Upper lobe of left lung (tissue), 6 donors: ENCODE data around the gene PLPP6. TPM values are rescaled to one million over a fixed set of nuclear protein-coding genes. Genes with fewer than 3 reads are reported as not detected.

Source experiments
- ATAC-seq, 2 donors: fragments of 200-7000 bp; cut with Tn5 transposase; one replicate each; pipeline ENCODE4 v1.9.1; 2022; ENCODE audit warnings: mild to moderate bottlenecking in 2 of 2, moderate library complexity in 2 of 2; ENCODE audit not compliant: low FRiP score in 2 of 2
- DNase-seq, 2 donors: peaks; one replicate each; pipeline ENCODE4 v3.0.0-alpha.2; 2019 to 2020
- H3K27ac ChIP-seq, 4 donors: fragments of 200-600 bp; sonication (generic); one replicate each; pipeline ENCODE4 v1.5.1; 2016 to 2019
- H3K27me3 ChIP-seq, 4 donors: fragments of 200-600 bp; sonication (generic); one replicate each; pipeline ENCODE4 v1.5.1; 2017 to 2019
- H3K36me3 ChIP-seq, 4 donors: fragments of 200-600 bp; sonication (generic); one replicate each; pipeline ENCODE4 v1.5.1; 2016 to 2019
- H3K4me1 ChIP-seq, 4 donors: fragments of 200-600 bp; sonication (generic); one replicate each; pipeline ENCODE4 v1.5.1; 2018 to 2019
- H3K4me3 ChIP-seq, 4 donors: fragments of 200-600 bp; sonication (generic); one replicate each; pipeline ENCODE4 v1.5.1; 2017 to 2019; ENCODE audit warnings: mild to moderate bottlenecking in 2 of 4, moderate library complexity in 1 of 4
- H3K9me3 ChIP-seq, 4 donors: fragments of 200-600 bp; sonication (generic); one replicate each; pipeline ENCODE4 v1.5.1; 2018 to 2019
- CTCF ChIP-seq, 6 experiments: fragments of 450-650 bp in 4 of 6; fragments of 200-600 bp in 2 of 6; sonication (generic) in 2 of 6; IDR thresholded peaks; one replicate each; pipeline ENCODE4 v1.5.1; 2016 to 2019; ENCODE audit warnings: antibody characterized with exemption in 6 of 6
- EP300 ChIP-seq, 4 donors: sonication (generic); formaldehyde crosslinking; IDR thresholded peaks; one replicate each; pipeline ENCODE4 v1.5.1; 2017; ENCODE audit warnings: antibody characterized with exemption in 4 of 4, control low read depth in 2 of 4
- POLR2A ChIP-seq, 4 donors: fragments of 450-650 bp; IDR thresholded peaks; one replicate each; pipeline ENCODE4 v1.5.1; 2016 to 2017; ENCODE audit warnings: antibody characterized with exemption in 4 of 4, mild to moderate bottlenecking in 2 of 4
- POLR2AphosphoS5 ChIP-seq, 2 donors: sonication (generic); formaldehyde crosslinking; IDR thresholded peaks; one replicate each; pipeline ENCODE4 v1.5.1; 2017; ENCODE audit warnings: antibody characterized with exemption in 2 of 2
- WGBS, 2 donors: methylation state at CpG; one replicate each; pipeline ENCODE4 v1.1.5; 2017 to 2018; 5-methylcytosine and 5-hydroxymethylcytosine counted together
- total RNA-seq, 6 donors: library from RNA; depleted of rRNA in 4 of 6; stranded (reverse); fragments of >200 nt in 4 of 6; gene quantifications; one replicate each; pipeline versions ENCODE4 v1.1.0 to v1.2.1, GENCODE V29; 2016 to 2021
- donor health status: DM: no; HTN: no; CAD: no; lungs with moderate emphysema.
- donor health status: DM: no; HTN: yes; CAD: no; lungs with severe emphysema.

PLPP6 gene
- total RNA-seq, 6 donors from 2014 or later, result 2.1 to 7.6 (median 5.9) TPM

- Histone ChIP-seq H3K4me1 (peaks cover 9 to 24% (median 15%) of the 10 kb centered on the region in 4 donors), H3K36me3 (no peaks in the 10 kb centered on the region), H3K27me3 (no peaks in the 10 kb centered on the region), H3K27ac (peak overlapping the region in 3 of 4 donors; percentile 31 to 96 (median 90)), H3K4me3 (no peak overlapping the region), H3K9me3 (no peaks in the 10 kb centered on the region)
- no peak for TF ChIP-seq CTCF (IDR thresholded peaks at IDR 0.05)
- no peak for TF ChIP-seq POLR2A (IDR thresholded peaks at IDR 0.05)
- TF ChIP-seq POLR2AphosphoS5 (IDR thresholded peaks at IDR 0.05), result no peak
- no peak for TF ChIP-seq EP300 (IDR thresholded peaks at IDR 0.05)
- ATAC-seq (no peak), DNase-seq (no peak)
- 84 to 93% methylated on average over 3 of the region's 3 CpGs for WGBS, 2 donors
These were observed 15.3 kb downstream of the PLPP6 start for GRCh38 chr9:4677392-4677791.

GRCh38 chr9:4678679-4679267, 16.7 kb downstream of the PLPP6 start:
- Histone ChIP-seq H3K36me3 (no peaks in the 10 kb centered on the region), H3K9me3 (no peaks in the 10 kb centered on the region), H3K27me3 (no peaks in the 10 kb centered on the region), H3K27ac (peak overlapping the region; percentile 90 to 99 (median 97)), H3K4me3 (peak overlapping the region; percentile 52 to 83 (median 71)), H3K4me1 (peaks cover 9 to 24% (median 15%) of the 10 kb centered on the region in 4 donors)
- no peak for TF ChIP-seq CTCF (IDR thresholded peaks at IDR 0.05)
- no peak for DNase-seq
- WGBS, 2 donors, result 0 to 1% methylated on average over 16 of the region's 16 CpGs
- peak in 1 of 2 donors; percentile 44 for ATAC-seq

GRCh38 chr9:4679268-4680172, 17.4 kb downstream of the PLPP6 start, which contains the start of gene CDC37L1:
CDC37L1 (plus strand) TSS chr9:4679569; CDS start chr9:4679768, 199 bp downstream.
- Histone ChIP-seq H3K4me1 (peaks cover 9 to 24% (median 15%) of the 10 kb centered on the region in 4 donors), H3K27me3 (no peaks in the 10 kb centered on the region), H3K4me3 (peak within 1 kb of the TSS; percentile 63 to 83 (median 78)), H3K9me3 (no peaks in the 10 kb centered on the region), H3K27ac (peak within 1 kb of the TSS; percentile 90 to 99 (median 97)), H3K36me3 (no peaks in the 10 kb centered on the region)
- ATAC-seq (peak; percentile 100), DNase-seq (peak; percentile 97 to 100)
- TF ChIP-seq EP300 (IDR thresholded peaks at IDR 0.05) (peak in 1 of 4 donors; percentile 16), POLR2AphosphoS5 (IDR thresholded peaks at IDR 0.05) (peak; percentile 98 to 100), POLR2A (IDR thresholded peaks at IDR 0.05) (peak; percentile 47 to 99 (median 96)), CTCF (IDR thresholded peaks at IDR 0.05) (peak; percentile 65 to 98 (median 94))
- 0 to 1% methylated on average over 20 to 48 of the region's 66 CpGs for WGBS, 2 donors

- H3K36me3 ChIP-seq, result peaks cover 0 to 5% (median 2%) of the 10 kb centered on the region in 4 donors
- no peaks in the 10 kb centered on the region for H3K9me3 ChIP-seq
- 0 to 1% methylated on average over 10 of the region's 10 CpGs for WGBS, 2 donors
- no peaks in the 10 kb centered on the region for H3K27me3 ChIP-seq
- peak overlapping the region; percentile 90 to 99 (median 97) for H3K27ac ChIP-seq
- peak in 1 of 2 donors; percentile 8 for ATAC-seq
- TF ChIP-seq EP300 (IDR thresholded peaks at IDR 0.05) (no peak), POLR2AphosphoS5 (IDR thresholded peaks at IDR 0.05) (no peak), POLR2A (IDR thresholded peaks at IDR 0.05) (no peak), CTCF (IDR thresholded peaks at IDR 0.05) (no peak)
- H3K4me3 ChIP-seq, result peak overlapping the region; percentile 63 to 83 (median 78)
- H3K4me1 ChIP-seq, result peaks cover 9 to 28% (median 15%) of the 10 kb centered on the region in 4 donors
- DNase-seq, result no peak
These were observed 18.1 kb downstream of the PLPP6 start for GRCh38 chr9:4680173-4680525.
